C4-2B (cell line): ENCODE results near the gene SMCO1.
"Not testable (repeated sequence)": the region's sequence is repeated elsewhere in the genome, so short reads cannot be mapped to it uniquely, and the experiment has no call there.

ENCODE experiments used
- CTCF ChIP-seq: fragments of 450-650 bp; conservative IDR thresholded peaks from 2 replicates; pipeline ENCODE4 v1.5.1; 2017; ENCODE audit warnings: mild to moderate bottlenecking
- ZFX ChIP-seq: fragments of 450-650 bp; IDR thresholded peaks from 2 replicates; pipeline ENCODE4 v1.6.1; 2017

- TF ChIP-seq CTCF, ZFX: not testable (repeated sequence)
Observed at GRCh38 chr3:196457470-196457869, 57.7 kb downstream of the SMCO1 start.
